EL (cell line): Measurements from ENCODE around the gene PACSIN1.
"Not testable (repeated sequence)": the region's sequence is repeated elsewhere in the genome, so short reads cannot be mapped to it uniquely, and the experiment has no call there.

ENCODE experiments used
- DNase-seq: peaks from one replicate; pipeline ENCODE4 v3.0.0-alpha.2; 2016

The PACSIN1 gene

DNA sequence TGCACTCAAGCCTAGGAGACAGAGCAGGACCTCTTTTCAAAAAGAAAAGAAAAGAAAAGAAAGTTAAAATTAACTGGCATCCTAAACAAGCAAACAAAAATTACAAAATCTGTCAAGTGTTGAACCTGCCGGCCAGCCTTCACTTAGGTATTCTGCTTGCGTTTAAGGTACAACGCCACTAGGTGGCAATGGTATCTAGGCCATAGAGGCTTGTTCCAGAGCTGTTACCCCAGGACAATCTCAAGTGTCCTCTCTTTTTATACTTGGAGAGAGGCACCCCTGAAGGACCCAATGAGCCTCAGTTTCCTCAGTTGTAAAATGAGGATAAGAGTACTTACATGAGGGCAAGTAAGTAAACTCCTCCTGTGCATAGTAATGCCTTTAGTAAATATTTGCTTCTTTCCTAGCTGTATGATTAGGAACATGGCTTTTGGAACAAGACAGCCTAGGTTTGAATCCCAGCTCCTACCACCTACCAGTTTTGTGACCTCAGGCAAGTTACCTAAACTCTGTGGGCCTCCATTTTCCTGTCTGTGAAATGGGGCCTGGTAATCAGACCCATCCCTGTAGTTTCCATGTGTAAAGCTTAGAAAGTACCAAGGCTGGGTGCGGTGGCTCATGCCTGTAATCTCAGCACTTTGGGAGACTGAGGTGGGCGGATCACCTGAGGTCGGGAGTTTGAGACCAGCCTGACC lies 5.8 kb upstream of the PACSIN1 start:
- peak; percentile 41 for DNase-seq

DNA sequence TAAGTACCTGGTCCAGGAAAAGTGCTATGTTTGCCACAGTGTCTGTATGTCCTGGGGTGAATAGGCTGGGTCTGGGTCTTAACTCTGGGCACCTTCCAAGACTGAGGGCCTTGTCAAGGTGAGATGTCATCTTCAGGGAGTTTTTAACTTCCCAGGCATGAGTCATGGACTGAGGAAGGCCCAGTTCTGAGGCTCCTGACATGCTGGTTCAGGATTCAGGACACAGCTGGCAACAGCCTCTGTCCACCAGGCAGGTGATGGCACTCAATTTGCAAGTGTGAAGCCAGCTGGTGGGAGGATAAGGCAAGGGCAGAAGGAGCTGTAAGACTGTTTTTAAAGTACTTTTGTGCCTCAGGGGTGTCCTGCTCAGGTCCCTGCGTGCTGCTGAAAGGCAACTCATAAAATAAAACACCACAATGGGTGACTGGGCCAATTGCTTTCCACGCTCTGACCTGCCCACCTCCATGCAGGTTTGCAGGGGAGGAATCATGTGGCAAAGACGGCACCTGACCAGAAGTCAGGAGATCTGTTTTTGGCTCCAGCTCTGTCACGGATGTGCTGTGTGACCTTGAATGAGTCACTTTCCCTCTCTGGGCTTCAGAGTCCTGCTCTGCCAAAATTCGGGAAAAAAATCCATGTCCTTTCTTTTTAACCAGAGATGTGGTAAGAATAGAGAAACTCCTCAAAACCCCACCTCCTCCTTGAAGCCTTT lies 4.9 kb upstream of the PACSIN1 start:
- DNase-seq = peak; percentile 25

DNA sequence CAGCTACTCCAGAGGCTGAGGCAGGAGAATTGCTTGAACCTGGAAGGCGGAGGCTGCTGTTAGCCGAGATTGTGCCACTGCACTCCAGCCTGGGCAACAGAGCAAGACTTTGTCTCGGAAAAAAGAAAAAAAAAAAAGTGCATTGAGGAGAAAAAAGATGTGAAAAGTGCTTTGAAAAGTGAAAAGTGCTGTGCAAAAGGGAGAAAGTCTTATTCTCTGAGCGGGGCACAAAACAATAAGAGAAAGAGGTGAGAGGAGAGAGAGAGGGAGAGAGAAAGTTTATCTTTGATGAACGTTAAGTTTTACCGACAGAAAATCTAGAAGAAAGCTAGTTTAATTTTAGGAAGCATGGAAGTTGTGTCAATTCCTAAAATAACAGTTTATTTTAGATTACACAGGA lies 3.9 kb upstream of the PACSIN1 start:
- no peak for DNase-seq

DNA sequence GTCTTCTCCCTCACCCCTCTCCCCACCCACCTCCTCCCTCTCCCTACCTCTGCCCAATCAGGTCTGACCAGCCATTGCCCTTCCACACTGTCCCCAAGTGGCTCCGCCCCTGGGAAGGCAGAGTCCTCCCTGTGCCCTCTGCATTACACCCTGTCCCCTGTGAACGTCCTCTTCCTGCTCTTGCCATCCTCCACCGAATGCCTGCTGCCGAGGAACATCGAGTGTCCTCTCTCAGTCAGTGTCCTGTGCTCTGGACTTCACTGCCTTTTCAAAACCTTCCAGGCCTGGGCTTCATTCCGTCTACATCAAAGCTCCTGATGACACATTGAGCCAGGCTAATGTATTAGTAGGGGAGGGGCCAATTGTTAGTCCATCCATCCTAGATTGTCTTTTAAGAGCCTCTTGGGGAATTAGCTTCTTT lies 3.3 kb upstream of the PACSIN1 start:
- DNase-seq = peak; percentile 57

DNA sequence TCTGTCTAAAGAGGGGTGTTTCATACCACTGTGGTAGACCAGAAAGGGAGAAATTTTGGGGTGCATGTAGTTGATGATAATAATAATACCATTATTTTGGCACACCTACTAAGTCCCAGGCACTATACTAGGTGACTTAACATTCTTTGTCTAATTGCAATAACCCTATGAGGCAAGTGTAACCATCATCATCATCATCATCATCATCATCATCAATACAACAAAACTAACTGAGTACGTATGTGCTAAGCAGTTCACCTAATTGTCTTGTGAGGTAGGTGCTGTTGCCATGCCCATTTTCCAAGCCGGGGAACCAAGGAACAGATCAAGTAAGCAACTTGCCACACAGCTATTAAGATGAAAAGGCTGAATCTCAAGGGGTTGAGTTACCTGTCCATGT lies 2.6 kb upstream of the PACSIN1 start:
- no peak for DNase-seq

DNA sequence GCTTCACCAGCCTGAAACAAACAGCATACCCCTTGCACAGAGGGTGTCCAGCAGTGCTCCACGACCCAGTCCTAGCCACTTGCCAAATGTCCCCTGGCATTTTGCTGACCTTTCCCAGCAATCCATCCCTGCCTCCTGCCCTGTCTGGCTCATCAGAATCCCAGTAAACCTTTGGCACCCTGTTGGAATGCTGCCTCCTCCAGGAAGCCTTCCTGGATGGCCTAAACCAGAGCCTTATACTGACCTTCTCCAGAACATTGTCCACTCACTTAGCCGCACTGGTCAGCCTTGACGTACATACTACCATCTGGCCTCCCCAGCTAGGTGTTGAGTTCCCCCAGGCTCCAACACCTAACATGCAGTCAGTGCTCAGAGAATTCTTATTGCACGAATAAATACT lies 2.0 kb upstream of the PACSIN1 start:
- no peak for DNase-seq

DNA sequence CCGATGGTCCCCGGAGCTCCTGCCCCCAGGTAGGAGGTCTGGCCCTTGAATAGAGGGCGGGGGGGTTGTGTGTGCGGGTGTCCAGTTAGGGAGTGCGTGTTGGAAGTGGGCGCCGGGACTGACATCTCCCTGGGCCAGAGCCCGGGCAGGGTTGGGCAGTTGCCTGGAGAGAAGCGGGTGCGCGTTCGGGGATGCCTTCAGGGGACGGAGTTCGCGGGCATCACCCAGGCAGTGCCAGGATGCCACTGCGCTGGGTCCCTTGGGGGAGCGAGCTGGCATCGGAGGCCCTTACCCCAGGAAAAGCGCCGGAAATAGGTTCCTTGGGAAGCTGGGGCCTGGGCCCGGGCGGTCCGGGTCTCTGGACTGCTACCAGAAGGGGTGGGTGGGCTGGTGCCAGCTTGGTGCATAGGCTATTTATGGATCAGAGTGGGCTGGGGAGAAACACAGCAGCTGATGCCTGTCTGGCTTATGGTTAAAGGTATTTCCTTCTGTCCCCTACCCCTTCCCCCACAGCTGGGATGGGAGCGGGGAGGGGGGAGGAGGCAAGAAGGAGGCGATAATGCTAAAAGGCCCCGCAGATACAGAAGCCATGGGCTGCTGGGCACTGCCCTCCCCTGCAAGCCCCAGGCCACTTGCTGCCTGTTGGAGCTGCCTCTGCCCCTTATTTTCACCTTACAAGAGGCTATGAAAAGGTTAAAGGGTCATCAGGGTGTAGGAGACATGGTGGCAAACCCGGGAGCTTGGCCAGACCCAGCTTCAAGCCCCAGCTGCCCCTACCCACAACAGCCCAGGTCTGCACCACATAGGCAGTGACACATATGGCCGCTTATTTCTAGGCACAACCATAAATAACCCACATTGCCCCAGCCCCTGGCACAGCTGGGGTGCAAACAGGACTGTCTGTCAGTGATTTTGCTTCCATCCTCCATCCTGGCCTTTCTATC lies 638 bp downstream of the PACSIN1 start:
- no peak for DNase-seq

DNA sequence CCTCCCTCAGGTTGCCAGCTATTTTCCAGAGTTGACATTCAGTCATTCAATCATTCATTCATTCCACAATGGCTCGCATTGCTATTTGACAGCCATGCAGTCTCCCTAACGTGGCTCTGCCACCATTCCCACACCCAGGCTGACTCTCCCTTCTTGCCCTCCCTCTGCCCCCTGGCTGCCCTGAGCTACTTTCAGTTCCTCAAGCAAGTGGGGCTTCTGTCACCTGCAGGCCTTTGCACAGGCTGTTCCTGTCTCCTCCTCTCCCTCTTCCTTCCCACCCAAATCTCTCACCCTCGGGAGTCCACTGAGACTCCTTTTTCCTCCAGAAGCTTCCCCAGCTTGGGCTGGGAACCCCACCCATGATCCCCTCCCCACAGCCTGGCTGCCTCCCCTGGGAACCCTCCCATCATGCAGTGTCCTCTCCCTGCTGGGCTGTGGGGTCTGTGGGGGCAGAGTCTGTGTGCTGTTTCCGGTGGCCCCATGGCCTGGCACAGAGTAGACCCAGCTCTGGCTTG lies 2.6 kb downstream of the PACSIN1 start:
- no peak for DNase-seq

DNA sequence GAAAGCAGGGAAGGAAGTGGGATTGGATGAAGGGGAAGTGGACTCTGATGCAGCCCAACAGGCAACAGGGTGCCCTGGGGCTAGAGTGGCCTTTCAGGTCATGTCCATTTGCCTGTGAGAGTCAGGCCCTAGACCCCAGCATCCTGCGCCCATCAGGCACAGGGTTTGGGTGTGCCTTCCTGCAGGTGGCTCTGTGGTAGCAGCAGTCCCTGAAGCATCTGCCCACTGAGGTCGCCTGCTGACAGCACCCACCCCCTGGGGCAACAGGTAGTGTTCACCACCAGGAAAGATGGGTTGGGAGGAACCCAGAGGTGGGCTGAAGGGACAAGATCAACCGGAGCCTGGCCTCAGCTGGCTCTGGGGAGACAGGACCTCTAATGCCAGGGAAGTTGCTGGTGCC lies 3.6 kb downstream of the PACSIN1 start:
- DNase-seq = no peak

DNA sequence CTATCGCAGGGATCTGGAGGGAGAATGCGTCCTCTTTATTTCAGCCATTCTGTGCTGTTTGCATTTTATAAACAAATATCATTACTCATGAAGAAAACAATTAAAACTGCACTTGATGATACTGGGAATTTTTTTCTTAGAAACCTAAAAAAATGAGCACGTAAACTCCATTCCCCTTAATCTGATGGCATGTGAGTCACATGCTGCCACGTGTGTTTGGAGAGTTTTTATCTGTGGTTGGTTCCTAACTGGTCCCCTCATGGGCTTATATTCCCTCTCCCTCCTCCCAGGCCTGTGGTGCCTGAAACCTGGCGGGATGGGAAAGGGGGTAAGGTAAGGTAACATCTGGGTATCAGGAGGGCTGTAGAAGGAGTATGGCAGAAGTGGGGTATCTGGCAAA lies 6.5 kb downstream of the PACSIN1 start:
- DNase-seq = no peak

DNA sequence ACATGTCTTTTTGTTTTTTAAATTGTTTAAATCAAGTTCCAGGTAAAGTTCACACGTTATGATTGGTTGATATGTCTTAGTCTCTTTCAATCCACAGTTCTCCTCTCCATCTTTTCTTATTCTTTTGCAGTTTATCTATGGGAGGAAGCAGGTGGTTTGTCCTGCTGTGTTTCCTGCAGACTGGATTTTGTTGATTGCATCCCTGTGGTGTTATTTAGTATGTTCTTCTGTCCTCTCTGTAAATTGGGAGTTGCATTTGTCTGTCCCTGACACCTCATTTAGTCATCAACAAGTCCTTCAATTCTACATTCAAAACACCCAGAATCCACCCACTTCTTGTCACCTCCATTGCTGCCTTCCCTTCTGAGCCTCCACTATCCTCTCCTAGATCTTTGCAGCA lies 8.1 kb downstream of the PACSIN1 start:
- no peak for DNase-seq

DNA sequence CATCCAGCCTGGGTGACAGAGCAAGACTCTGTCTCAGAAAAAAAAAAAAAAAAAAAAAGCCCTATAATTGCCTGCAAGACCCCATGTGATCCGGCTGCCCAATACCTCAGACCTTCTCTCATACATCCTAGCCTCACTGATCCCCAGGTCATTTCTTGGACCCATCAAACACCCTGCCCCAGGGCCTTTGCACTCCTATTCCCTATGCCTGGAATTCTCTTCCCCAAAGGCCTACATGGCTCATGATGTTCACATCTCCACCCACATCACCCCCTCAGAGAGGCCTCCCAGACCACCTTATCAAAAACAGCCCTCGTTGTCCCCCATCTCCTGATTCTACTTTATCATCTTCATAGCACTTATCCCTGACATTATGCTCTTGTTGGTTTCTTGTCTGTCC lies 8.9 kb downstream of the PACSIN1 start:
- DNase-seq = no peak

DNA sequence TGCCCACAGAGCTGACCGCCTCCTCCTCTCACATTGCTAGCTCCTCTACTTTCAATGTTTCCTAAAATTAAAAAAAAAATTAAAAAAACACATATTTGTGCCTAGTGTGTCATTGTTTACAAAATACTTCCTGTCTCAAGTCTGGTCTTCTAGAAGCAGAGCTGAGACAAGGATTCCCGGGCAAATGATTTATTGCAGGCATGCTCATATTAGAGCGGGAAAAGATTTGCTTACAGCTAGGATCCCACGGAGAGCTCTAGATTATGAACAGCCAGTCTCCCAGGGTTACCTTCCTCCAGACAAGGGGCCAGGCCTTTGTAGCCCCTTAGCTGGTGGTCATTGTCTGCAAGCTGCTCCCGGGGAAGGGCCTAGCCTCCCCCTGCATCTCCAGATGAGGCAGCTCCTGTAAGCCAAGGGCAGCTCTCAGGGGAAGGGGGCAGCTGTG lies 9.4 kb downstream of the PACSIN1 start:
- DNase-seq = peak; percentile 68

DNA sequence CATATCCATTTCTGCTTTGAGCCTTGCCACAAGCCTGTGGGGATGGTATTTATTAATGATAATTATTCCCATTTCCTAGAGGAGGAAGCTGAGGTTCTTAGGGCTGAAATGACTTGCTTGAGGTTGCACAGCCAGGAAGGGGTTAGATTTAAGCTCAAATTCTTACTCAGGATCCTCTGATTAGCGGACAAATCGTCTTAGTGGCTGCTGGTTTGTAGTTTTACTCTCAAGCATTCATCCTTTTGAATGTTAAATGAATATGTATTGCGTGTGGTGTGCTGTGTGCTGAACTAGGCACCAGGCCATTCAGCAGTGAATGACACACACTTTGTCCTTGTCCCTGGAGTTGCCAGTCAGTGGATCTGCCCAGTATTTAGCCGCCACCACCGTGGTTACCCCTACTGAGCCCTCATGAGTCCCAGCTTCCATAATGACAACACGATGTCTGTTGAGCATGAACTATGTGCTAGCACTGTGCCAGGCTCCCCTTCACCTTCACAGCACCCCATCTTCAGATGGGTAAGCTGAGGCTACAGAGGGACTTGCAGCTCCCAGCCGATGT lies 10.0 kb downstream of the PACSIN1 start:
- DNase-seq = no peak

DNA sequence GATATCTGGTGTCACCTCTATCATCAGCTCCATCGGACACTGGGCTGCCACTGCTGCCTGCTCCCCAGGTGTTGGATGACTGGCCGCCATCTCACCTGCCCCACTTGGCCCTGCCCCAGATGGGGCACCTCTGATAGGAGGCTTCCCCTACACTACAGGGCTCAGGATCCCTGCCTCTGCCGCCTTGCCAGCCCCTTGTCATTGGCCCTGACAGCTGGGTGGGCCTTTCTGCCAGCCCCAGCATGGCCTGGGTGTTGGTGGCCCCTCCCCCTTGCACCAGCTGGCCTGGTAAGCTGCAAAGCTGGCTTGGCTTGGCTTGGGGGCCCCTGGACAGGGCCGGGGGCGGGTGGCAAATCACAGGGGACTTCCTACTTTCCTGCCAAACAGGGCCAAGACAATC lies 10.6 kb downstream of the PACSIN1 start:
- DNase-seq = no peak

DNA sequence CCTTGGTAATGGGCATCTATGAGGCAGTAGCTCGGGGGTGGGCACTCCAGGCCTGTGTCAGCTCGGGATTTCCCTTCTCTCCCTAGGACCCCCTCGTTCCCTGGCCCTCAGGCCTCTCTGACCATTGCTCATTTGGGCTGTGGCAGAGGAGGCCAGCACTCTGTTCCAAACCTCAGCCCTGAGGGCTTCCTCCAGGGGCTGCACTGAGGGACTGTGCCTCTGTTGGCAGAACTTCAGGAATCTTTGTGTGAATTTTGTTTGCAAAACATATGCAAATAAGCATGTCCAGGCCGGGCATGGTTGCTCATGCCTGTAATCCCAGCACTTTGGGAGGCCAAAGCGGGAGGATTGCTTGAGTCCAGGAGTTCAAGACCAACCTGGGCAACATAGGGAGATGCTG lies 11.0 kb downstream of the PACSIN1 start:
- peak; percentile 39 for DNase-seq

DNA sequence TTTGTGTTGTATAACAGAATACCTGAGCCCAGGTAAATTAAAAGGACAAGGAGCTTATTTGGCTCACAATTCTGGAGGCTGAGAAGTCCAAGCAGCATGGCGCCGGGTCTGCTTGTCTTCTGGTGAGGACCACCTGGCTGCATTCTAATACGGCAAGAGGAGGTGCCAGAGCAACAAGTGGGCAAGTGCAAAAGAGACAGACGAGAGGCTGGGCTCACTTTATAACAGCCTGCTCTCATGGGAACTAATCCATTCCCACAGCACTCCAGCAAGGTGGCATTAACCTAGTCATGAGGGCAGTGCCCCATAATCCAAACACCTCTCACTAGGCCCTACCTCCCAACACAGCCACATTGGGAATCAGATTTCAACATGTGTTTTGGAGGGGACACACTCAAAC lies 12.9 kb downstream of the PACSIN1 start:
- DNase-seq = no peak

DNA sequence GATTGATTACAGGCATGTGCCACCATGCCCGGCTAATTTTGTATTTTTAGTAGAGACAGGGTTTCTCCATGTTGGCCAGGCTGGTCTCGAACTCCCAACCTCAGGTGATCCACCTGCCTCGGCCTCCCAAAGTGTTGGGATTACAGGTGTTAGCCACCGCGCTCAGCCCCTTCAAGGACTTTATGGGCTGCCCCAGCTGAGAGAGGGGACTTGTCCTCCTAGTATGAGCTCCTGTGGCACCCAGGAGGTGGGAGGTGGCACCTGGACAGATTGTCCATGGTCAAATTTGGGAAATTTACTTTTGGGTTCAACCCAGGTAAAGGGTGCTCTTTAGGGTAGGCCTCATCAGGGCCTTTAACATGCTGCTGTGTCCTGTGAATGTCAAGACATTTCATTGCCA lies 17.9 kb downstream of the PACSIN1 start:
- not testable (repeated sequence) for DNase-seq

DNA sequence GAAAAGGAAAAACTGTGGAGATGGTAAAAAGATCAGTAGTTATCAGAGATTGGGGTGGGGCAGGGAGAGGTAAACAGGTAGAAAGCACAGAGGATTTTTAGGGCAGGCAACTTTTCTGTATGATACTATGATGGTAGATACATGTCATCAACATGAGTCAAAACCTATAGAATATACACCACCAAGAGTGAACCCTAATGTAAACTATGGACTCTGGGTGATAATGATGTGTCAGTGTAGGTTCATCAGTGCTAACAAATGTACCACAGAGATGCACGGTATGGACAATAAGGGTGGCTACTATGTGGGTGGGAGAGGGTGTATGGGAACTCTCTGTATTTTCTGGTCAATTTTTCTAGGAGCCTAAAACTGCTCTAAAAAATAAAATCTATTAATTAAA lies 18.5 kb downstream of the PACSIN1 start:
- no peak for DNase-seq

DNA sequence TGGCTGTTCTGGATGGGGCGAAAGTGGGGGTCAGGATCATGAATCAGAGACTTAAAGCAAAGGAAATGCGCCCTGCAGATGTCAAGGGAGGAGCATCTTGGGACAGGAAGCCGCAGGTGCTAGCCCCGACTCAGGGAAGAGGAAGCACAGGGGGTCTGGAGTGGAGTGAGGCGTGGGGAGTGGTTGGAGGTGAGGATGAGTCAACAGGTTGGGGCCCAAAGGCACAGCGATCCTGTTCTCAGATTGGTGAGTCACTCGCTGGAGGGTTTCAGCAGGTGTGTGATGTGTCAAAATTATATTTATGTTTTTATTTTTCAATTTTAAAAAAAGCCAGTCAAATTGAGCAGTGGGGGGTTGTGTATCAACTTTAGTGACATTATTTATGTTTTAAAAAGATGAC lies 19.0 kb downstream of the PACSIN1 start:
- no peak for DNase-seq

DNA sequence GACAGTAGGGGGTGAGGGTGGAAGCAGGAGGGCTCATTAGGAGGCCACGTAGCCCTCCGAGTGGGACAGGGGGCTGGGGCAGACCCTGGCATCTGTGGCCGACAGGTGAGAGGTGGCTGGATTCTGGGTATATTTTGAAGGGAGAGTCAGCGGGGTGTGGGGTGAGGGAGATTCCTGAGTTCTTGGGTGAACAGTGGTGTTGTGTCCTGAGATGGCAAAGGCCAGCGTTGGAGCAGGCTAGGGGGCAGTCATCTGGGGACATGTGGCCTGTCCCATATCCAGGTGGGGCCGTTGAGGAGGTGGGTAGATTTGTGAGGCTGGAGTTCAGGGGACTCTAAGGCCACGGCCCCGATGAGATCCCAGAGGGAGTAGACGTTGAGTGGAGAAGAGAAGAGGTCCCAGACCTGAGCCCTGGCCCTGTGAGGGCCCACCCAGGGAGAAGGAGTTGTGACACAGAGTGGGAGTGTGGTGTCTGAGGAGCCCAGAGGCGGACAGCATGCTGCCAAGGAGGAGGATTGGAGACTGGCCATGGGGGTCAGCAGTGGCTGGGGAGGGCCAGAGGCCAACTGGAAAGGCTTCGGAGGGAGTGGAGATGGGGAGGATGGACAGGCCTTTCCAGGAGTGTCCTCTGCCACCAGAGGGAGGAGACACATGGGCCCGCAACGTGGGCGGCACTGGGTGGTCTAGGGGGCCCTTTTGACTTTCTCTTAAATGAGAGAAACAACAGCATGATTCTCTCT lies 19.6 kb downstream of the PACSIN1 start:
- DNase-seq = no peak

DNA sequence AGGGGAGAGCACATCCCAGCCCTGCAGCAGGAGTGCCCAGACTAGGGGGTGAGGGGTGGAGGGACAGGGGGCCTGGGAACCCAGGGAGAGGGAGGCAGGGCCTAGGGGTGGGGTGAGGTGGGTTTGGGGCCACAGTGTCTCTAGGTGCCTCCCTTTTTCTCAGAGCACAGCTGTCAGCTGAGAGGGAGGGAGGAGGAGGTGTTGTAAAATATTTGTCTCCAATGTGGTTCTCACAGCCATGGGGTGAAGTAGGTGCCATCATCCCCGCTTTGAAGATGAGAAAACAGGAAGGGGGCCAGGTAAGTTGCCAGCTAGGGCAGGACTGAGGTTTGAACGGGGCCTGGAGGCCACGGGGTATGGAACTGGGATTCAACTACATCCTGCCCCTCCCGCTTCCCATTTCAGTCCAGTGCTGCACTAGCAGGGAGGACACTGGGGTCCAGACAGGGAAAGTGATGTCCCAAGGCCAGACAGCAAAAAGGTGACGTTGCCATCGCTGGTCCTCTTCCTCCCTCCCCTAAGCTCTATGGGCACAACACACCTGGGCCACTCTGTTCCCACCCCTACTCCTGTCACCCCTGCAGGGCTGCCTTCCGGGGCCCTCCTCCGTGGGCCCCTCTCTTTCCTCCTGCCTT lies 20.3 kb downstream of the PACSIN1 start:
- no peak for DNase-seq
